Cardiac fibroblast (primary cell): Measurements from ENCODE around the gene ELOVL5.
"Not testable (repeated sequence)": the region's sequence is repeated elsewhere in the genome, so short reads cannot be mapped to it uniquely, and the experiment has no call there.

ENCODE experiments used
- DNase-seq, 2 donors: peaks; one replicate each; pipeline versions ENCODE4 v3.0.0 to v3.0.0-alpha.2; 2010; ENCODE audit warnings: low read depth in 2 of 2
- H3K4me3 ChIP-seq, 2 donors: replicated peaks in 1 of 2; 1 replicate in 1 of 2; 2 replicates in 1 of 2; pipeline ENCODE4 v1.5.1; 2011; ENCODE audit warnings: low read depth in 2 of 2, low read length in 2 of 2, mild to moderate bottlenecking in 2 of 2, moderate library complexity in 1 of 2
- CTCF ChIP-seq: IDR thresholded peaks from one replicate; pipeline ENCODE4 v1.5.1; 2011; ENCODE audit warnings: low read depth, mild to moderate bottlenecking, low read length, inconsistent platforms

Gene ELOVL5

GRCh38 chr6:53349209-53349693, 501 bp upstream of the ELOVL5 start:
- peak overlapping the region; percentile 80 to 83 for H3K4me3 ChIP-seq
- no peak for DNase-seq
- TF ChIP-seq CTCF, result no peak

GRCh38 chr6:53347921-53348370, 804 bp downstream of the ELOVL5 start:
- peak; percentile 64 to 74 for DNase-seq
- H3K4me3 ChIP-seq, result peak overlapping the region; percentile 80 to 83
- TF ChIP-seq CTCF, result no peak

- peak; percentile 29 to 49 for DNase-seq
- peak overlapping the region; percentile 80 to 83 for H3K4me3 ChIP-seq
- TF ChIP-seq CTCF, result no peak
These were observed 1.4 kb downstream of the ELOVL5 start for GRCh38 chr6:53347250-53347920.

- H3K4me3 ChIP-seq, DNase-seq: not testable (repeated sequence)
These were observed 2.7 kb downstream of the ELOVL5 start for GRCh38 chr6:53346049-53346448.

GRCh38 chr6:53344969-53345368, 3.8 kb downstream of the ELOVL5 start:
- no peak for TF ChIP-seq CTCF
- no peak for DNase-seq
- no peak overlapping the region for H3K4me3 ChIP-seq

GRCh38 chr6:53343092-53343491, 5.7 kb downstream of the ELOVL5 start:
- H3K4me3 ChIP-seq, result no peak overlapping the region
- no peak for DNase-seq
- no peak for TF ChIP-seq CTCF

- H3K4me3 ChIP-seq, result no peak overlapping the region
- no peak for TF ChIP-seq CTCF
These were observed 6.5 kb downstream of the ELOVL5 start for GRCh38 chr6:53342217-53342616.

More at GRCh38 chr6:53342217-53342616, 6.5 kb downstream of the ELOVL5 start:
- no peak for DNase-seq
